ENCODE results near the gene MUC20. TPM values are rescaled to one million over a fixed set of nuclear protein-coding genes. Genes with fewer than 3 reads are reported as not detected.

Gene MUC20
- total RNA-seq, 1 donor from 2014 or later: 52.0 TPM

DNA sequence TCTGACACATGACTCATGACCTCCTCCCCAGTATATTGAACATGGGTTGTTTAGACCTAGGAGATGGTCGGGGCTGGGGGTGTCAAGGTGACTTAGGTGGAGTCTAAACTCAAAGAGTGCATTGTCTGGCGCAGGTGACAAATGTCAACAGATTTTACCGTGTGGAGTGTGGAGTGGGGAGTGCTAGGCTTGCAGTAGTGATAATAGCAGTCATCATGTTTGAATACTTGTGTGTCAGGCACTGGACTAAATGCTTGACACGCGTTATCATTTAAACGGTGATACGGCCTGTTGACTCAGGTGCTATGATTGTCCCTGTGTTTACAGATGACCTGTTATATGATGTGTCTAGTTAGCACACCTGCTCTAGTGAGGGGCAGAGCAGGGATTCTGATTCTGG is 30.8 kb downstream of the MUC20 start:
- Histone ChIP-seq H3K27me3 (no peaks in the 10 kb centered on the region), H3K4me1 (no peaks in the 10 kb centered on the region), H3K27ac (no peak overlapping the region), H3K9me3 (no peaks in the 10 kb centered on the region), H3K4me3 (no peak overlapping the region), H3K36me3 (no peaks in the 10 kb centered on the region)
- no peak for DNase-seq (ENCODE audit: low spot score in 2 of 2)
- intact Hi-C loops (cut with DNase I): no loop called here
- TF ChIP-seq CTCF (IDR thresholded peaks at IDR 0.05): no peak

DNA sequence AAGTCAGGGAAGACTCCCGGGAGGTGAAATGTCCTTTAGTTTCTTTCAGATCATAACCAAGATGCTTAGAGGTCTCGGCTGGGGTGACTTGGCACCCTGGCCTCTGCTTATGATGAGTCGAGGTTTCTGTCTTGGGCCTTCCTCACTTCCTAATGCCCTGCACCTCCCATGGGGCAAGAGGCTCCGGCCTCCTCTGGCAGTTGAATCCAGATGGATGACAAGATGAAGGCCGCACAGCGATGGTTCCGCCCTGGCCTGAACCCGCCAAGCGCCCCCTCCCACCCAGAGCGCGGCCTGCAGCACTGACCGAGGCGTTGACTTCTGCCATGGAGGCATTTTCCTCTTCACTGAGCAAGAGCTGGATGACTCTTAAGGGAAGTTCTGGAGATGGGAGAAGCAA is 31.3 kb downstream of the MUC20 start:
- H3K4me3 ChIP-seq: no peak overlapping the region
- TF ChIP-seq CTCF (IDR thresholded peaks at IDR 0.05): no peak
- H3K9me3 ChIP-seq: no peaks in the 10 kb centered on the region
- no peaks in the 10 kb centered on the region for H3K36me3 ChIP-seq
- H3K27me3 ChIP-seq: no peaks in the 10 kb centered on the region
- no peak for DNase-seq (ENCODE audit: low spot score in 2 of 2)
- H3K27ac ChIP-seq: no peak overlapping the region
- H3K4me1 ChIP-seq: no peaks in the 10 kb centered on the region
- intact Hi-C loops (cut with DNase I): no loop called here

DNA sequence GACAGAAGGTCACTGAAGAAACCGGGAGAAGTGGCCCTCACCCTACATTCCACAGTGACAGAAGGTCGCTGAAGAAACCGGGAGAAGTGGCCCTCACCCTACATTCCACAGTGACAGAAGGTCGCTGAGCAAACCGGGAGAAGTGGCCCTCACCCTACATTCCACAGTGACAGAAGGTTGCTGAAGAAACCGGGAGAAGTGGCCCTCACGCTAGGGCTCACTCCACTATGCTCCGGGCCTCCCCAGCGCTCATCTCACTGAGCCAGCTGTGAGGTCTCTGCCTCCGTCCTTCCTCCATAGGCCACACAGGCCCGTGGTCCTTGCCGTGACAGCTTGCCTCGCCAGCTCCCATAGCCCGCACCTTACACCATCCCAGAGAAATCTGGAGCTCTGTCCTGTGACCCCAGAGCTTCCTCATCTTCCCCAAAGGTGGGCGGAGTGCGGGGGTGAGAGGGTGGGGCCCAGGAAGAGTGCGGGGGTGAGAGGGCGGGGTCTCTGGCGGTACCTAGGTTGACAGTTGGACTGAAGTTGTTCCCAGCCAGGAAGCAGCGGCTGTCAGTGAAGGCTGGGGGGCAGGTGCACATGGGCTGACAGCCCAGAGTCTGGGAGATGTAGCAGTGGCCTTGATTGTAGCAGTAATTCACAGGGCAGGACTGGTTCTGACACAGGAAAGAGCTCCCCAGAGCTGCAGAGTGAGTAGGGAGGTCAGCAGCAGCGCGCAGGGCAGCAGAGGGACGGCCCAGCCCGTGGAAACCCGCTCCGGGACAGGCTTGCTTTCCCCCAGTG is 32.0 kb downstream of the MUC20 start:
- no peak overlapping the region for H3K27ac ChIP-seq
- no peaks in the 10 kb centered on the region for H3K9me3 ChIP-seq
- intact Hi-C loops (cut with DNase I): no loop called here
- H3K4me1 ChIP-seq: no peaks in the 10 kb centered on the region
- no peak for DNase-seq (ENCODE audit: low spot score in 2 of 2)
- no peak overlapping the region for H3K4me3 ChIP-seq
- no peak for TF ChIP-seq CTCF (IDR thresholded peaks at IDR 0.05)
- H3K27me3 ChIP-seq: no peaks in the 10 kb centered on the region
- H3K36me3 ChIP-seq: no peaks in the 10 kb centered on the region

DNA sequence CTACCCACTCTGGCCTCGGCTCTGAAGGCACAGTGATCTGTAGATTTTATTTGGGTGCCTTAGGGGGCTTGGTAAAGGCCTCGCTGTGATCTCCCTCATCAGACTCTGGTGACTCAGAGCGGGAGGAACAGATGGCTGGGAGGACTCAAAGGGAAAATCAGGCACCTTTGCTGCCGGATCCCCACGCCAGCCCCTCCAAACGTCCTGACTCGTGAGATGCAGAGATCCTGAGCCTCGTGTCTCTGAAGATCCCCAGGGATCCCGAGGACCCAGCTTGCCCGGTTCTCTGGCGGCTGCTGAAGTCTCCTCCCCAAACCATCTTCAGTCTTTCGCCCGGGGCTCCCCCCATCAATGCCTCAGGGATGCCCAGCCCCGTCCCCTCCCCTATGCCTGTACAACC is 32.8 kb downstream of the MUC20 start:
- Histone ChIP-seq H3K9me3 (no peaks in the 10 kb centered on the region), H3K27me3 (no peaks in the 10 kb centered on the region), H3K36me3 (no peaks in the 10 kb centered on the region), H3K4me1 (no peaks in the 10 kb centered on the region), H3K4me3 (no peak overlapping the region), H3K27ac (no peak overlapping the region)
- TF ChIP-seq CTCF (IDR thresholded peaks at IDR 0.05): no peak
- no peak for DNase-seq (ENCODE audit: low spot score in 2 of 2)
- intact Hi-C loops (cut with DNase I): no loop called here

- no peaks in the 10 kb centered on the region for H3K36me3 ChIP-seq
- no peaks in the 10 kb centered on the region for H3K9me3 ChIP-seq
- no peak for DNase-seq (ENCODE audit: low spot score in 2 of 2)
- H3K4me1 ChIP-seq: no peaks in the 10 kb centered on the region
- H3K27ac ChIP-seq: no peak overlapping the region
- TF ChIP-seq CTCF (IDR thresholded peaks at IDR 0.05): no peak
- H3K4me3 ChIP-seq: no peak overlapping the region
- intact Hi-C loops (cut with DNase I): no loop called here
- H3K27me3 ChIP-seq: no peaks in the 10 kb centered on the region
Measured at GRCh38 chr3:195754141-195754540, 33.4 kb downstream of the MUC20 start.

- no peak for DNase-seq (ENCODE audit: low spot score in 2 of 2)
- Histone ChIP-seq H3K27me3 (no peaks in the 10 kb centered on the region), H3K4me1 (no peaks in the 10 kb centered on the region), H3K27ac (no peak overlapping the region), H3K4me3 (no peak overlapping the region), H3K36me3 (no peaks in the 10 kb centered on the region), H3K9me3 (no peaks in the 10 kb centered on the region)
- intact Hi-C loops (cut with DNase I): no loop called here
- no peak for TF ChIP-seq CTCF (IDR thresholded peaks at IDR 0.05)
Measured at GRCh38 chr3:195754906-195755305, 34.1 kb downstream of the MUC20 start.
